CD4-positive, alpha-beta T cell (primary cell): ENCODE measurements around the gene NPAS3. TPM values are rescaled to one million over a fixed set of nuclear protein-coding genes. Genes with fewer than 3 reads are reported as not detected.

Source experiments
- ATAC-seq: fragments of 200-7000 bp; cut with Tn5 transposase; one replicate; pipeline ENCODE4 v1.10.0; 2022; ENCODE audit warnings: mild to moderate bottlenecking; ENCODE audit not compliant: poor library complexity
- CTCF ChIA-PET: fragments of 350-600 bp; sonication (Branson Sonifier 250); formaldehyde crosslinking; loops from one replicate; lab custom pipeline; 2021; ENCODE audit warnings: antibody characterized with exemption, inconsistent platforms; lab: Charles Lee
- POLR2A ChIA-PET: fragments of 350-600 bp; sonication (Branson Sonifier 250); formaldehyde crosslinking; loops from one replicate; lab custom pipeline; 2021; ENCODE audit warnings: antibody characterized with exemption, inconsistent platforms; lab: Charles Lee
- DNase-seq, 14 experiments: peaks; one replicate each; pipeline ENCODE4 v3.0.0-alpha.2; 2013 to 2020; ENCODE audit warnings: mixed read lengths in 2 of 14
- H3K27ac ChIP-seq, 2 donors: one replicate each; pipeline versions ENCODE4 v1.5.1 to v1.7.0; 2013; ENCODE audit warnings: low read length in 2 of 2, low read depth in 1 of 2, mild to moderate bottlenecking in 1 of 2
- H3K27me3 ChIP-seq, 2 experiments: 1 replicate in 1 of 2; 2 replicates in 1 of 2; pipeline versions ENCODE4 v1.6.1 to v1.7.0; 2013; ENCODE audit warnings: low read length in 2 of 2, control low read depth in 1 of 2, mild to moderate bottlenecking in 1 of 2, moderate library complexity in 1 of 2; ENCODE audit not compliant: insufficient read depth in 2 of 2, control insufficient read depth in 1 of 2
- H3K36me3 ChIP-seq: one replicate; pipeline ENCODE4 v1.6.1; 2013; ENCODE audit warnings: low read length, control low read depth; ENCODE audit not compliant: insufficient read depth
- H3K4me1 ChIP-seq: one replicate; pipeline ENCODE4 v1.6.1; 2013; ENCODE audit warnings: low read length, control low read depth; ENCODE audit not compliant: insufficient read depth
- H3K4me3 ChIP-seq: one replicate; pipeline ENCODE4 v1.5.1; 2013; ENCODE audit warnings: mild to moderate bottlenecking, low read length, moderate library complexity
- H3K9me3 ChIP-seq, 2 experiments: 1 replicate in 1 of 2; 2 replicates in 1 of 2; pipeline versions ENCODE4 v1.6.1 to v1.7.0; 2013; ENCODE audit warnings: low read length in 2 of 2, mild to moderate bottlenecking in 2 of 2, control low read depth in 1 of 2, moderate library complexity in 1 of 2; ENCODE audit not compliant: control insufficient read depth in 1 of 2, insufficient read depth in 1 of 2
- H3K27ac Mint-ChIP-seq: one replicate; pipeline ENCODE4 v1.8.0; 2020; ENCODE audit warnings: mixed read lengths
- H3K27me3 Mint-ChIP-seq: one replicate; pipeline ENCODE4 v1.8.0; 2021; ENCODE audit warnings: mixed read lengths
- H3K36me3 Mint-ChIP-seq: one replicate; pipeline ENCODE4 v1.8.0; 2021; ENCODE audit warnings: low read depth, mixed read lengths
- H3K4me1 Mint-ChIP-seq: one replicate; pipeline ENCODE4 v1.8.0; 2021; ENCODE audit warnings: low read depth, mixed read lengths
- H3K4me3 Mint-ChIP-seq: one replicate; pipeline ENCODE4 v1.8.0; 2020; ENCODE audit warnings: mild to moderate bottlenecking, mixed read lengths
- H3K9me3 Mint-ChIP-seq: one replicate; pipeline ENCODE4 v1.8.0; 2020; ENCODE audit warnings: mixed read lengths
- CTCF ChIP-seq: fragments of 200-600 bp; IDR thresholded peaks from one replicate; pipeline ENCODE4 v1.8.0; 2022; ENCODE audit warnings: antibody characterized with exemption, mild to moderate bottlenecking
- intact Hi-C, 2 experiments: fragments of 100-400 bp; cut with DNase I in 1 of 2; cut with micrococcal nuclease in 1 of 2; formaldehyde crosslinking; loops; one replicate each; pipeline versions ENCODE4 v1.15.1 to v1.9.0; 2023 to 2025; cut with DNase I, micrococcal nuclease
- total RNA-seq, 174 experiments: library from RNA in 2 of 174; stranded (reverse) in 2 of 174; gene quantifications; one replicate each; pipeline ENCODE4 v1.2.3 and lab custom pipeline; 2021 to 2026

The NPAS3 gene
- total RNA-seq, 2 experiments from 2014 or later, result not detected

GRCh38 chr14:33250963-33251362 is 312.3 kb downstream of the NPAS3 start:
- Mint-ChIP-seq H3K36me3 (no peaks in the 10 kb centered on the region), H3K4me1 (no peaks in the 10 kb centered on the region), H3K27ac (no peak overlapping the region), H3K4me3 (no peak overlapping the region), H3K27me3 (no peaks in the 10 kb centered on the region), H3K9me3 (peaks cover 2% of the 10 kb centered on the region)
- CTCF ChIA-PET, result no interaction called here
- intact Hi-C loops, result no loop called here
- no peaks in the 10 kb centered on the region for H3K4me1 ChIP-seq
- POLR2A ChIA-PET, result no interaction called here
- TF ChIP-seq CTCF, result no peak
- ATAC-seq (no peak), DNase-seq (no peak)
- no peaks in the 10 kb centered on the region for H3K36me3 ChIP-seq
- no peak overlapping the region for H3K27ac ChIP-seq
- peaks cover 0 to 3% of the 10 kb centered on the region in 2 experiments for H3K9me3 ChIP-seq
- H3K4me3 ChIP-seq, result no peak overlapping the region
- no peaks in the 10 kb centered on the region for H3K27me3 ChIP-seq

GRCh38 chr14:33254342-33254741 is 315.7 kb downstream of the NPAS3 start:
- no peaks in the 10 kb centered on the region for H3K36me3 Mint-ChIP-seq
- Histone ChIP-seq H3K36me3 (no peaks in the 10 kb centered on the region), H3K27ac (no peak overlapping the region), H3K4me1 (no peaks in the 10 kb centered on the region), H3K27me3 (no peaks in the 10 kb centered on the region), H3K4me3 (no peak overlapping the region), H3K9me3 (peaks cover 0 to 4% of the 10 kb centered on the region in 2 experiments)
- no peaks in the 10 kb centered on the region for H3K4me1 Mint-ChIP-seq
- no peak for TF ChIP-seq CTCF
- POLR2A ChIA-PET, result no interaction called here
- intact Hi-C loops, result no loop called here
- H3K27me3 Mint-ChIP-seq, result no peaks in the 10 kb centered on the region
- CTCF ChIA-PET, result no interaction called here
- ATAC-seq (no peak), DNase-seq (no peak)
- peaks cover 2% of the 10 kb centered on the region for H3K9me3 Mint-ChIP-seq
- no peak overlapping the region for H3K27ac Mint-ChIP-seq
- no peak overlapping the region for H3K4me3 Mint-ChIP-seq

GRCh38 chr14:33254861-33255395 is 316.2 kb downstream of the NPAS3 start:
- Mint-ChIP-seq H3K4me3 (no peak overlapping the region), H3K27me3 (no peaks in the 10 kb centered on the region), H3K36me3 (no peaks in the 10 kb centered on the region), H3K9me3 (peaks cover 2% of the 10 kb centered on the region), H3K4me1 (no peaks in the 10 kb centered on the region), H3K27ac (no peak overlapping the region)
- H3K9me3 ChIP-seq, result peaks cover 0 to 4% of the 10 kb centered on the region in 2 experiments
- no peaks in the 10 kb centered on the region for H3K27me3 ChIP-seq
- ATAC-seq, result no peak
- H3K36me3 ChIP-seq, result no peaks in the 10 kb centered on the region
- H3K27ac ChIP-seq, result no peak overlapping the region
- intact Hi-C loops, result no loop called here
- no peak overlapping the region for H3K4me3 ChIP-seq
- POLR2A ChIA-PET, result no interaction called here
- DNase-seq, result no peak
- CTCF ChIA-PET, result no interaction called here
- no peak for TF ChIP-seq CTCF
- H3K4me1 ChIP-seq, result no peaks in the 10 kb centered on the region
